HG02610 (cell line): ENCODE results near the gene RNF186.
"Not testable (repeated sequence)": the region's sequence is repeated elsewhere in the genome, so short reads cannot be mapped to it uniquely, and the experiment has no call there.

Source experiments
- ATAC-seq: cut with Tn5 transposase; IDR thresholded peaks from one replicate; pipeline ENCODE4 v1.9.1; 2021; ENCODE audit warnings: mild to moderate bottlenecking, moderate library complexity; ENCODE audit not compliant: unreplicated experiment

RNF186 gene

DNA sequence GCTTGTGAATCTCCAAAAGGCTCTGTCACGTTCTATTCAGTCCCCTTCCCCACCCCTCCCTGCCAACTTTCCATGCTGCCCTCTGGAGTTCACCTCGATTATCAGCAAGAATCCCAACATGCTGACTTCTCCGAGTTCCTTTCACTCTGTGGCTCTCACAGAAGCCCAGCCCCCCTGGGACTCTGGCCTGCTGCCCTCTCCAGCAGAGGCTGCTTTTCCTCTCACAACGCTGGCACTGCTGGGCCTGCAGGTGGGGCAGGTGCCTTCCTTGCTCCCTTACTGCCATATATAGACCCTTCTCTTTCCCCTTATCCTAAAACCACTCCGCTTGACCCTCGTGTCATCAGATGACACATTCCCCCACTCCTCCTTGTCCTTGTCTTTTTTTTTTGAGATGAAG lies 10.2 kb upstream of the RNF186 start:
- no peak for ATAC-seq

DNA sequence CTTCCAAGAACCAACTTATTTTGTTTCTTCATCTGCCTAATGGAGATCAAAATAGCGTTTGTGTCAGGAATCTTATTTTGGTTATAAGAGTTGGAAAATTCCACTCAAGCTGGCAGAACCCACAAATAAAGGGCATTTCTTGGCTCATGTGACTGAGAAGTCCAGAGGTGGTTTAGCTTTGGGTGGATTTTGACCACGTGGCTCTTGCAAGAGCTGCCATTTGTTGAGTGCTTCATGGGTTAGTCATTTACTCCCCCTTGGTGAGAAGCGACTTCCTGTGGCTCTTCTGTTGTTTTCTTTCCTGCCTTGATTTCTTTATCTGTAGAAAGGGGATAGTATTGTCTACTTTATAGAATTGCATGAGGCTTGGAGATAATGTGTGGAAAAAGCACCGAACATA lies 9.5 kb upstream of the RNF186 start:
- ATAC-seq = no peak

- ATAC-seq = no peak
These were observed 9.0 kb upstream of the RNF186 start for GRCh38 chr1:19824036-19824435.

DNA sequence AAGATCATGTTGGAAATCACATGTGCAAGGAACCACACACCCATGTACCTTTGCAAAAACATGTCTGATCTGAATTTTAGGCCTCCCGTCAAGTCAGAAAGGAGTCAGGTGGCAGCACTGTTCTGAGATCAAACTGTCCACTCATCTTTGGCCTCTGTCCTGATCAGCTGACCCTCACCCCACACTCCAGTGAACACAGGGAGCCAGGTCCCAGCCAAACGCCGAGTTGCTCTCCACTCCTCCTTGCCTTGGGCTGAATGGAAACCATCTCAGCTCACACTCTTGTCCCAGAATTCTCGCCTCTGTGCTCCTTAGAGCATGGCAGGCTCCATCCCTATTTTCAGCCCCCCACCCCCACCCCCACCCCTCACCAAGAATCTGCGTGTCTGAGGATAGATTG lies 4.6 kb upstream of the RNF186 start:
- ATAC-seq = no peak

GRCh38 chr1:19818324-19818723 lies 3.2 kb upstream of the RNF186 start:
- ATAC-seq = no peak

DNA sequence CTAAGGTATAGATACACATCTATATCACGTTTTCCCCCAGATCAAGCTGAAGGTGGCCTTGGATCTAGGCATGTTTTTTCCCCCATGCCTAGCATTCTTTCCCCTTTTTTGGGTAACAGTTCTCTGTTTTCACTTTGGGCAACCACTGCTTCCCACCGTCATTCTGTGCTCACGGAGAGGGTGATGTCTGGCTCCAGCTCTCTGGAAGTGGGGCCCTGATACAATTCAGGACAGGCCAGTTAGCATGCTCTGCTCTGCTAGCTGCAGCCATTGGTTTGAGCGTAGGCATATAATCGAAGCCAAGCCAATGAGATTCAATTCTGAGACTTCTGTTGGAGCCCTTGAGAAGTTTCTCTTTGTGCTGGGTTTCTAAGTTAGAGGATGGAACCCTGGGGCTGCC lies 2.1 kb upstream of the RNF186 start:
- no peak for ATAC-seq

DNA sequence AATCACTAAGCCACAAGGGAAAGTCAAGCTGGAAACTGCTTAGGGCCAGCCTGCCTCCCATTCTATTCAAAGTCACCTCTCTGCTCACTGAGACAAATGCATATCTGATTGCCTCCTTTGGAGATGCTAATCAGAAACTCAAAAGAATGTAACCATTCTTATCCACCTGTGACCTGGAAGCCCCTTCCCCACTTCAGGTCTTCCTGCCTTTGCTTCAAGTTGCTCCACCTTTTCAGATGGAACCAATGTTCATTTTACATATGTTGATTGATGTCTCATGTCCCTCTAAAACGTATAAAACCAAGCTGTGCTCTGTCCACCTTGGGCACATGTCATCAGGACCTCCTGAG lies 1.6 kb upstream of the RNF186 start:
- ATAC-seq = not testable (repeated sequence)

DNA sequence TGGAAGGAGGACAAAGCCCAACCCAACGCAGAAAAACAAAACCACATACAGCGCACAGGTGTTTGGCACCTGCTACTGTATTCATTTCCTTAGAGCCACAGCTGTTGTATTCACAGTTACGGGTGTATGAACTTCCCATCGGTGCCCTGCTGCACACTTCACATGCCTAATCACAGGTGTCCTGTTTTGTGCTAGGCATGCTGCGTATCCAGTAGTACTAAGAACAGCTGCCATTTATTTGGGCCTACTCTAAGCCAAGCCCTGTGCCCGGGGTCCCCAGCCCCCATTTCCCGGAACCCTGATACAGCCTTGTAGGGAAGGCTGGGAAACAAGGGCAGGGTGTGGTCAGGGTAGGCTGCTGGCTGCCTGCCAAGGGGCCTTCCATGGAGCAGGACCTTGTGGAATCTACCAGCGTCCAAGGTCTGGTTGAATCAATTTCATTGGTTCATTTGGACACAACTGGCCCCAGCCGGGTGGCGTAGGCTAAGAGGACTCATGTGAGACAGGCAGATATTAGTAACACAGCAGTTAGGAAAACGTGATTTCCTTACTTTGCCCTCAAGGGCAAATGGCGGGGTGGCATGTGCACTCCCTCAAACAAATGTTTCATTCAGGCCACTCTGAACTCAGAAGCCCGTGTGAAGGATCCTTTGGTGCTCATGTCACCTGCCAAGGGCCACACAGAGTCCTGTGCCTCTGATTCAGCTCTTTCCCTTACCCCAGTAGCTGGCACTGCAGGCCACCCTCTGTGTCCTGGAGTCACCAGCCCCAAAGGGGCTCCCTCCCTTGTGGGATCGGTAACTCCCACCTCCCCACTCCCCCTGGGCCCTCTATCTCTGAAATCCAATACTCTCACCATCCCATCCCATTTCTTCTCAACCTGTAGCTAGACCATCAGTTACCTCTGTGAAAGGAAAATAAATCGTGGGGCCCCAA lies 986 bp upstream of the RNF186 start:
- ATAC-seq = no peak

GRCh38 chr1:19814244-19814661 lies 830 bp downstream of the RNF186 start:
- no peak for ATAC-seq

DNA sequence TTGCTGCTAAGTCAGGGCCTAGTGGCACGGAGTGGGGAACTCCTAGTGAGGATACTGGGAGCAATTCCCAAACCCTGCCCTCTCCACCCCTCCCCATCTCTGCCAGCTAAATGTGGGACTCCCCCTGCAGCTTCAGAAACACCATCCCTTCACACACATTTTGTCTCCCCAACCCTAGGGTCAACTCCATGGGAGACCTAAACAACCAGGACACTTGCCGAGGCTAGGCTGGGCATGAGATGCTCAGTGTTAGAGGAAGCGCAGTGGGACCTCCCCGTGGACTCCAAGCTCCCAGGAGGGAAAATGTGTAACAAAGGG lies 1.5 kb downstream of the RNF186 start:
- ATAC-seq = no peak

DNA sequence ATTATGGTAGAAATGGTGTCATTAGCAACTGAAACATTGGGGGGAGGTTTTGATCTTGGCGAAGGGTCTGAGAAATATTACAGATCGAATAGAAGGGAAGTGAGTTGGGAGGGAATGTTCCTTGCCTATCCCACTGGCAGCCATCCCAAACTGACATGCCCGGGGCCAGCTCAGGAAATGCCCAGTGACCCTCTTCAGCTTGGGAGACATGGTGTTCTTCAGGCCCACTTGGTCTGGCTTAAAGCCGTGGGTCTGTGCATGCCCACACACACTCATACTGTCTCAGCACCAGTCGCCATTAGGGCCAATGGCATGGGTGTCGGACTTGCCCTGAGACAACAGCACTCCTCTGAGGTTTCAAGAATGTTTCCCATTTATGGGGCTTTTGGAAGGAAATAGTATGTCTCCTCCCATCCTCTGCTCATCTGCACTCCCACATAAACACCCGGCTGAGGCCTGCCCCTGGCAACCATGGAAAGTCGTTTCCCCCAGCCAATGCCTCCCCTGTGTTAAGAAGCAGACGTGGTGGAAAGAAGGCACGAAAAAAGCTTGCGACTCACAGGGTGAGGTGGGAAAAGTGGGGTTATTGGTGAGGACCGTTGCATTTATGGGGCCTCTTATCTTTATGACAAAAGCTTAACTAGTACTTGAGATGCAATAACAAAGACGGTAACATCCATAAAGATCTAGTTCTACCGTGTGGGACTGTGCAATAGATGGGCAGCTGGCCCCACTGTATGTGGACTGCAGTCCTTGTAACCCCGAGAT lies 2.0 kb downstream of the RNF186 start:
- ATAC-seq = no peak

DNA sequence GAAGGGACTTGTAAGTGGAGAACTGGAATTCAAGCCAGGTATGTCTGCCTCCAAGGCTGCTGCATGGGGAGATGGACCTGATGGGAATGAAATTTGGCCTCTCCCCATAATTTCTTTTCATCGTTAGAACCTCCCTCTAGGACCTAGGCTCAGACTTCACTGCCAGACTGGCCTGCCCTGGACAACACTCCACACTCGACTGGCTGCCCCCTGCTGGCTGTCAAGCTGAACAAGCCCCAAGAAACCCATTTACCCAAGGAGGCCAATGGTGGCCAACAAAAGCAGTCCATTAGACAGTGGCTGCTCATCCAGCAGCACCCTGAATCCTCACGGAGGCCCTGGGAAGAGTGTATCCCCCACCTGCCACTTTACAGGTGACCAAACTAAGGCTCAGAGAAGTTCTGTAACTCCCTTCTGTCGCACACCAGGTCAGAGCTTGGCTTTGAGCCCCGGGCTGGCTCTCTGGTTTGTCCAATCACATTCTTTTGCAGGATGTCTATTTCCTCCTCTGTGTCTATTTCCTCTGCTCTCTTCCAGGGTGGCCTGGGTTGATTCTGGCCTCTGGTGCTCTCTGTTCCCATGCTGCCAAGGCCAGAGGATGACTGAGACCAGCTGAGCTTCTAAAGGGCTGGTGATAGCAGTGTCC lies 3.8 kb downstream of the RNF186 start:
- no peak for ATAC-seq

DNA sequence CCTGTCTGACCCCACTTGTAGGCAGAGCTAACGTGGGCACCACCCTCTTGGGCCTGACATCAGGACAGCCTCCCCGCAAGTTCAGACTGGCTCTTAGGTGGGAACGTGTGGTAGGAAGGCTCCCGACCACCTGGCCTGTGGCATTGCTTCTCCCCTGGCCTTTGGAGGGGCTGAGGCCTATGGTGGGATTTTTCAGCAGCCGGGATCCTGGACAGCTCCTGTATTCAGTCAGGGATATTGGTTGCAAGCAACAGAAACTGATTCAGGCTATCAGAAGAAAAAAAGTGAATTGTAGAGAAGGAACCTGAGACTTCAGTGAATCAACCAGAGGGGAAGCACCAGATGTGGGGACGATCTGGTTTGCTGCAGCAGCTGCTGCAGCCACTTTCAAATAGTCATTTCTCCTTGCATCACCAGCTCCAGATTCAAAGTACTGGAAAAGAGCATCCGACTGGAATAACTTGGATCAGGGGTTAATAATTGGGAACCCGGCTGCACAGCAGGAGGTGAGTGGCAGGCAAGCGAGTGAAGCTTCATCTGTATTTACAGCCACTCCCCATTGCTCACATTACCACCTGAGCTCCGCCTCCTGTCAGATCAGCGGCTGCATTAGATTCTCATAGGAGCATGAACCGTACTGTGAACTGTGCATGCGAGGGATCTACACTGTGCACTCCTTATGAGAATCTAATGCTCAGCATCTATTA lies 5.9 kb downstream of the RNF186 start:
- no peak for ATAC-seq

GRCh38 chr1:19808351-19808750 lies 6.7 kb downstream of the RNF186 start:
- ATAC-seq = no peak

- ATAC-seq = no peak
These were observed 10.2 kb downstream of the RNF186 start for GRCh38 chr1:19804831-19805251.

DNA sequence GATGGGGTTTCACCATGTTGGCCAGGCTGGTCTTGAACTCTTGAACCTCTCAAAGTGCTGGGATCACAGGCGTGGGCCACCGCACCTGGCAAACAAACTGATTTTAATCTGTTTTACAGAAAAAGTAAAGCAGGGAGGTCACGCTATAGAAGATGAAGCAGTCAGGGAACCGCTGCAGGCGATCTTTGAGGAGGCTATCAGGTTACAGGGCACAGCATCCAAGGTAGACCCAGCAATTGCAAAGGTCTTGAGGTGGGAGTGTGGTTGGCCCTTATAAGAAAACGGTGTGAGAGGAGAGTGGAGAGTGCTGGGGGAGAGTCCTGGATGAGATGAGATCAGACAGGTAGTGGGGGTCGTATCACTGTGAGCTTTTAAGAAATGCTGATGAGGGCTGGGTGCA lies 12.8 kb downstream of the RNF186 start:
- ATAC-seq = no peak

- ATAC-seq = peak; percentile 52
These were observed 14.8 kb downstream of the RNF186 start for GRCh38 chr1:19800076-19800804.

GRCh38 chr1:19799230-19800075 lies 15.6 kb downstream of the RNF186 start, which contains the start of gene TMCO4:
TMCO4 (minus strand) TSS chr1:19799916; CDS start chr1:19780758, 19,158 bp downstream.
- ATAC-seq = peak; percentile 47

GRCh38 chr1:19798486-19799229 lies 16.4 kb downstream of the RNF186 start:
- ATAC-seq = no peak
